Parathyroid adenoma (tissue), 2 donors: Measurements from ENCODE around the gene NRXN2.

ENCODE experiments used
- H2AFZ ChIP-seq: fragments of 300-600 bp; sonication (generic); one replicate; pipeline ENCODE4 v1.7.0; 2017; ENCODE audit warnings: antibody characterized with exemption, mild to moderate bottlenecking
- H3K27ac ChIP-seq: fragments of 300-600 bp; sonication (generic); one replicate; pipeline ENCODE4 v1.7.0; 2017
- H3K27me3 ChIP-seq: fragments of 300-600 bp; sonication (generic); one replicate; pipeline ENCODE4 v1.7.0; 2017; ENCODE audit warnings: low read length; ENCODE audit not compliant: control insufficient read depth, insufficient read depth
- H3K36me3 ChIP-seq: fragments of 300-600 bp; sonication (generic); one replicate; pipeline ENCODE4 v1.7.0; 2017; ENCODE audit warnings: low read length; ENCODE audit not compliant: control insufficient read depth, insufficient read depth
- H3K4me1 ChIP-seq: fragments of 300-600 bp; sonication (generic); one replicate; pipeline ENCODE4 v1.7.0; 2017; ENCODE audit warnings: control low read depth
- H3K4me2 ChIP-seq: fragments of 300-600 bp; sonication (generic); one replicate; pipeline ENCODE4 v1.7.0; 2017; ENCODE audit warnings: low read length
- H3K4me3 ChIP-seq: fragments of 300-600 bp; sonication (generic); one replicate; pipeline ENCODE4 v1.7.0; 2017; ENCODE audit warnings: low read depth, low read length
- H3K79me2 ChIP-seq: fragments of 300-600 bp; sonication (generic); one replicate; pipeline ENCODE4 v1.7.0; 2017; ENCODE audit warnings: control low read depth
- H3K9ac ChIP-seq: fragments of 300-600 bp; sonication (generic); one replicate; pipeline ENCODE4 v1.7.0; 2017; ENCODE audit warnings: mild to moderate bottlenecking
- H3K9me3 ChIP-seq: fragments of 300-600 bp; sonication (generic); one replicate; pipeline ENCODE4 v1.7.0; 2017; ENCODE audit warnings: low read length; ENCODE audit not compliant: control insufficient read depth
- TF ChIP-seq, protein P1 (sequence below): fragments of 300-600 bp; sonication (generic); IDR thresholded peaks from one replicate; pipeline ENCODE4 v1.7.0; 2017; ENCODE audit warnings: antibody characterized with exemption, mild to moderate bottlenecking
- donor health status: primary hyperparathyroidism.

NRXN2 gene

DNA sequence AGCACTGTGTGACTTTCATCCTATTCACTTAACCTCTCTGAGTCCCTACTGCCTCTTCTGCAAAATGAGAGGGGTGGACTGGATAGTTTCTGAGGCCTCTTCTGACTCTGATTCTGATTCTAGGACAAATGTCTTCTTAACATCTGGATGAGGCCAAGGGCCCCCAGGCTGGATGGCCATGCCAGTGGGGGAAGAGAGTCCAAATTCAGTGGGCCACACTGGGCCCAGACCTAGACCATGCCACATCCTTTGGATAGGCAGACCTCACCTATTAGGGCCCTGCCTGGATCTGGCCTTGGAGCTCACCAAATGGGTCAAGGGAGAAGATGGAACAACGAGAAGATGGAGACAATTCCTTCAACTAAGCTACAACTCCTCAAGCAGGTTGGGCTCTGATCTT, 24.6 kb downstream of the NRXN2 start:
- Histone ChIP-seq H2AFZ (no peak overlapping the region), H3K4me2 (no peak overlapping the region), H3K79me2 (no peaks in the 10 kb centered on the region), H3K27me3 (no peaks in the 10 kb centered on the region), H3K9me3 (no peaks in the 10 kb centered on the region), H3K36me3 (no peaks in the 10 kb centered on the region), H3K4me1 (no peaks in the 10 kb centered on the region), H3K9ac (no peak overlapping the region), H3K4me3 (no peak overlapping the region), H3K27ac (no peak overlapping the region)
- TF ChIP-seq, protein P1, sequence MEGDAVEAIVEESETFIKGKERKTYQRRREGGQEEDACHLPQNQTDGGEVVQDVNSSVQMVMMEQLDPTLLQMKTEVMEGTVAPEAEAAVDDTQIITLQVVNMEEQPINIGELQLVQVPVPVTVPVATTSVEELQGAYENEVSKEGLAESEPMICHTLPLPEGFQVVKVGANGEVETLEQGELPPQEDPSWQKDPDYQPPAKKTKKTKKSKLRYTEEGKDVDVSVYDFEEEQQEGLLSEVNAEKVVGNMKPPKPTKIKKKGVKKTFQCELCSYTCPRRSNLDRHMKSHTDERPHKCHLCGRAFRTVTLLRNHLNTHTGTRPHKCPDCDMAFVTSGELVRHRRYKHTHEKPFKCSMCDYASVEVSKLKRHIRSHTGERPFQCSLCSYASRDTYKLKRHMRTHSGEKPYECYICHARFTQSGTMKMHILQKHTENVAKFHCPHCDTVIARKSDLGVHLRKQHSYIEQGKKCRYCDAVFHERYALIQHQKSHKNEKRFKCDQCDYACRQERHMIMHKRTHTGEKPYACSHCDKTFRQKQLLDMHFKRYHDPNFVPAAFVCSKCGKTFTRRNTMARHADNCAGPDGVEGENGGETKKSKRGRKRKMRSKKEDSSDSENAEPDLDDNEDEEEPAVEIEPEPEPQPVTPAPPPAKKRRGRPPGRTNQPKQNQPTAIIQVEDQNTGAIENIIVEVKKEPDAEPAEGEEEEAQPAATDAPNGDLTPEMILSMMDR = no peak

DNA sequence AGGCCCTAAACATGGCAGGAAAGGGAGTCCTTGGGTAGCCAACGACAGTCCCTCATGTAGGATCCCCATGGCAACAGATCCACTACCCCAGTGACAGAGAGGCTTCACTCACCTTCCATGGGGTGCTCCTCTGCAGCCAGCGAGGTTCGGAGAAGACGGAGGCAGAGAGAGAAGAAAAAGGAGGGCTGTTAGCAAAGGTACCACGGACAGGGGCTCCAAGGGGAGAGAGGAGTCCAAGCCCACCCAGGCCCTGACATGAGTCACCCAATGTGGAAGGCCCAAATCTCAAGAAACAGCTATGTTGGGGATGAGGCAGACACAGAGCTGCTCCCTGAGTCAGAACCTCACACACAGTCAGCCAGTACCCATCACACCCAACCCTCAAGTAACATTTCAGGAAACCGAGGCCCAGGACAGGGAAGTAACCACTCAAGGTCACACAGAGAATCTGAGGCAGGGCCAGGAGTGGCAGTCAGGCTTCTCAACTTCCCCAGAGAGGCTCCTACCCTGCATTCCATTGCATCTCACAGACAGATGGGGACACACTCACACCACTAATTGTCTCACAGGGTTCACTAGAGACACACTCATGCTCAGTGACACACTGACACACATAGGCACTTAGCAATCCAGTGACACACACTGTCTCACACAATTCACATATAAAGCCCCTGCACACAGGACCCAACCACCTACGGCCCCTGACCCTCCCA, 25.2 kb downstream of the NRXN2 start:
- H3K4me2 ChIP-seq = no peak overlapping the region
- H2AFZ ChIP-seq = no peak overlapping the region
- H3K36me3 ChIP-seq = no peaks in the 10 kb centered on the region
- no peaks in the 10 kb centered on the region for H3K27me3 ChIP-seq
- no peaks in the 10 kb centered on the region for H3K79me2 ChIP-seq
- TF ChIP-seq, protein P1 = no peak
- H3K9ac ChIP-seq = no peak overlapping the region
- H3K27ac ChIP-seq = no peak overlapping the region
- H3K4me1 ChIP-seq = no peaks in the 10 kb centered on the region
- no peak overlapping the region for H3K4me3 ChIP-seq
- H3K9me3 ChIP-seq = no peaks in the 10 kb centered on the region

DNA sequence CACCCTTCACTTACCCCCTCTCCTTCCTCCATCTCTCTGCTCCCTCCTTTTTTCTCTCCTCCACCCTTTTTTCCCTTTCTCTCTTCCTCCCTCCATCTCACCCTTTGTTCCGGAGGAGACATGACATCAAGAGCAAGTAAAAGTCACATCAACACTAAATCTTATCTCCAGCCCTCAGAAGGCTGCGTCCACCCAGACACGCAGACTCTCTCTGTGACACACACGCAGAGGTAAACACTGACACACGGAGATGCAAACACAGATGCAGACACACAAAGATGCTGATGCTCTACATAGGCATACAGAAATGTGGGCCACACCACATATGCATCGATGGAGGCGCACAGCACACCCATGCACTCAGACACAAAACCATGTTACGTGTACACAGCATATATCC, 27.0 kb downstream of the NRXN2 start:
- Histone ChIP-seq H3K27ac (no peak overlapping the region), H3K36me3 (no peaks in the 10 kb centered on the region), H3K4me1 (no peaks in the 10 kb centered on the region), H3K4me2 (no peak overlapping the region), H2AFZ (no peak overlapping the region), H3K9me3 (no peaks in the 10 kb centered on the region), H3K9ac (no peak overlapping the region), H3K4me3 (no peak overlapping the region), H3K27me3 (no peaks in the 10 kb centered on the region), H3K79me2 (no peaks in the 10 kb centered on the region)
- TF ChIP-seq, protein P1 = no peak

DNA sequence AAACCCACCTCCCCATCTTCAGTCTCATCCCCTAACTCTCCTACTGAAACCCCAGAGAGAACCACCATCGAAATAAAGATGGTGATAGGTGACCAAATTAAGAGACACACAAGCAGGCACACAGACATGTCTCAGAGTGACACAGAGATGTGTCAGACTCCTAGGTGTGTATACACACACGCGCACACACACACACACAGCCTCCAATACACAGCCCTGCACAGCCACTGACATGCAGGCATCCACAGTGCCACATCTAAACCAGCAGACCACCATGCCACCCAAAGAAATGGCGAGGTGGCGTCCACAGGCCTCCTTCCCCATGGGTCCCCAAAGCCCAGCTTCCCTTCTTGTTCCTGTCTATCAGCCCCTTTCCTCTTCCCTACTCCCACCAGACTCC, 27.4 kb downstream of the NRXN2 start:
- no peak overlapping the region for H3K27ac ChIP-seq
- TF ChIP-seq, protein P1 = no peak
- no peak overlapping the region for H3K4me2 ChIP-seq
- no peaks in the 10 kb centered on the region for H3K27me3 ChIP-seq
- no peaks in the 10 kb centered on the region for H3K4me1 ChIP-seq
- no peaks in the 10 kb centered on the region for H3K9me3 ChIP-seq
- no peak overlapping the region for H3K4me3 ChIP-seq
- no peak overlapping the region for H2AFZ ChIP-seq
- H3K36me3 ChIP-seq = no peaks in the 10 kb centered on the region
- no peak overlapping the region for H3K9ac ChIP-seq
- no peaks in the 10 kb centered on the region for H3K79me2 ChIP-seq

DNA sequence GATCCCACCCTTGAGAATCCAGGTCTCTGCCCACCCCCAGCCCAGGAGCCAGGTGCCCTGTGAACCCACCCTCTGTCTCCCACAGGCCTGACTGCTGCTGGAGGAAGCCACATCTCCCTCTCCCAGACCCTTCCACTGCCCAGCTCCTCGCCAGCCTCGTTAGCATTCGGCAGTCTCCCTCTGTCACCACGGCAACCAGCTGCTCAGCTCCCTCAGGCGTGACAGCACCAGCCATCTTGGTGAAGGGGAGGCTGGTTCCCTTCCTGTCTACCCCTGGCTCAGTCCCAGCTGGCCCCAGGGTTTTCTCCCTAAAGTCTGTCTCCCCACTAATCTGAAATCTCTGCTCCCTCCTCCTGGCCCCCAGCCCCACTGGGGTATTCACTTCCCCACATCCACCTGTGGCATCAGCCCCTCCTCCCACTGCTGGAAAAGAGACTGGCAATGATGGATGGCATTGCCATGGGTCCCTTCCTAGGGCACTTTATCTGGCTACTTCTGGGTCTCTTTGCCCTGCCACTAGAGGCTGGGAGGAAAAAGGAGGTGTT, 28.1 kb downstream of the NRXN2 start:
- no peaks in the 10 kb centered on the region for H3K36me3 ChIP-seq
- no peaks in the 10 kb centered on the region for H3K27me3 ChIP-seq
- TF ChIP-seq, protein P1 = no peak
- H3K9ac ChIP-seq = no peak overlapping the region
- H3K4me1 ChIP-seq = no peaks in the 10 kb centered on the region
- no peak overlapping the region for H3K27ac ChIP-seq
- H2AFZ ChIP-seq = no peak overlapping the region
- H3K79me2 ChIP-seq = no peaks in the 10 kb centered on the region
- H3K4me2 ChIP-seq = no peak overlapping the region
- H3K4me3 ChIP-seq = no peak overlapping the region
- H3K9me3 ChIP-seq = no peaks in the 10 kb centered on the region
